CD4-positive, alpha-beta T cell treated with Interferon gamma for 1 hour (primary cell): ENCODE measurements around the gene ROCK2.
"Not testable (repeated sequence)": the region's sequence is repeated elsewhere in the genome, so short reads cannot be mapped to it uniquely, and the experiment has no call there.

ENCODE experiments used
- DNase-seq: peaks from one replicate; pipeline ENCODE4 v3.0.0-alpha.2; 2020

The ROCK2 gene

DNA sequence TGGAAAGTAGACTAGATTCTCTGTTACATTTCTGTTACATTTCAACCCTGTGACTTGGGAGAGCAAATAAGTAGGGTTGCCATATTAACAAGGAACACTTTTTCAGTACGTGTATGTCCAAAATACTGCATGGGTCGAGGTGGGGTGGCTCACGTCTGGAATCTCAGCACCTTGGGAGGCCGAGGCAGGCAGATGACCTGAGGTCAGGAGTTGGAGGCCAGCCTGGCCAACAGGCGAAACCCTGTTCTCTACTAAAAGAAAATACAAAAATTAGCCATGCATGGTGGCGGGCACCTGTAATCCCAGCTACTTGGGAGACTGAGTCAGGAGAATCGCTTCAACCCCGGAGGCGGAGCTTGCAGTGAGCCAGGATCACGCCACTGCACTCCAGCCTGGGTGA lies 178.0 kb downstream of the ROCK2 start:
- DNase-seq: no peak

- DNase-seq: not testable (repeated sequence)
Observed at GRCh38 chr2:11165046-11165445, 179.4 kb downstream of the ROCK2 start.

- DNase-seq: no peak
Observed at GRCh38 chr2:11163439-11164317, 180.8 kb downstream of the ROCK2 start.

- no peak for DNase-seq
Observed at GRCh38 chr2:11161747-11162146, 182.7 kb downstream of the ROCK2 start.

DNA sequence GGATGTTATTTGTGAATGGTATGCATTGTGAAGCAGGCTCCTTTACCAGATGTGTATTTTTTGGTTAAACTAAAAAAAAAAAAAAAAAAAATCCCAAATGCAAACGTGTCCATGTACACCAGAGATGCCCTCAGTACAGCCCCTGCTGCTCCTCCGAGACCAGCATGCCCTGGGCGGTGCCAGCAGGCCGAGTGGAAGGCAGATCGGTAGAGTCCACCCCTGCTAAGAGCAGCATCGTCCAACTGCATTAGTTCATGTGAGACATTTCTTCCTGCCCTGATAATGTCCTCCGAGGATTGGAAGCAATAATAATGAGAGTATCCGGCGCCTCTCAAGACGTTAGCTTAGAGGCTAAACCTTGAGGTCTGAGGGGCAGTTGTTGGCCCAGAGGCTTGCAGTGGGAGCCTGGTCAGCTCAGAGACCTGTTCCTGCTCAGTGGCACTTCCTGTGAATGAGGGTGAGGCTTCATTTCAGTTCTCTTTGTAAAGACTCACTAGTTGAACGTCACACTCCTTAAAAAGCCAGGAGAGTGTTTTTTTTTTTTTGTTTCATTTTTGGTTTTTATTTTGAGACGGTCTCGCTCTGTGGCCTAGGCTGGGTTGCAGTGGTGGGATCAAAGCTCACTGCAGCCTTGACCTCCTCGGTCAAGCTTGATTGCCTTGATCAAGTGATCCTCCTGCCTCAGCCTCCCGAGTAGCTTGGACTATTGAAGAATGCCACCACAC lies 183.5 kb downstream of the ROCK2 start:
- no peak for DNase-seq

- DNase-seq: no peak
Observed at GRCh38 chr2:11160256-11160655, 184.2 kb downstream of the ROCK2 start.

DNA sequence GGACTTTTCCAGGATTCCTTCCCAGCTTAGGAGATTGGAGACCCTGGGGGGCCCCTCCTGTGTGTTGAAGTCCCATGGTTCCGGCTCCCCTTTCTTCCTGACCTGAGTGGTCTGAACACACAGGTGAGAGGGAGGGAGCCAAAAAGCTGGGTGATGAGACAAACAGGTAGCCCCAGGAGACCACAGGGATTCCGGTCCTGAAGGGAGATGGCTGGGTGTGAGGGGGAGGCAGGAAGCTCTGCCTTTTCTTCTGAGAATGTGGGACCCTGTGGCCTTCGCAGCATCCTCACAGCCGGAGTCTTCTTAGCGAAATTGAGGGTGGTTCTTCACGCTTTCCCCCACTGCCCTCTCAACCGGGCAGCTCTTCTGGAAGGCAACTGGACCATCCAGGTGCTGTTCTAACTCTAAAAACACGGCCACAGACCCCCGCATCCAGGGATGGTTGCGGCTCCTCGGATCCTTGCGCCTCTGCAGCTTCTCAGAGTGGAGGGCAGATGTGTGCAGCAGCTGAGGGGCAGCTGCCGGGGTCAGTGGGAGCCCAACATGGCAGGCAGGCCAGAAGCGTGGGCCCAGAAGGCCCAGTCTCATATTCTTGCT lies 184.8 kb downstream of the ROCK2 start:
- no peak for DNase-seq

- no peak for DNase-seq
Observed at GRCh38 chr2:11158916-11159573, 185.4 kb downstream of the ROCK2 start.

DNA sequence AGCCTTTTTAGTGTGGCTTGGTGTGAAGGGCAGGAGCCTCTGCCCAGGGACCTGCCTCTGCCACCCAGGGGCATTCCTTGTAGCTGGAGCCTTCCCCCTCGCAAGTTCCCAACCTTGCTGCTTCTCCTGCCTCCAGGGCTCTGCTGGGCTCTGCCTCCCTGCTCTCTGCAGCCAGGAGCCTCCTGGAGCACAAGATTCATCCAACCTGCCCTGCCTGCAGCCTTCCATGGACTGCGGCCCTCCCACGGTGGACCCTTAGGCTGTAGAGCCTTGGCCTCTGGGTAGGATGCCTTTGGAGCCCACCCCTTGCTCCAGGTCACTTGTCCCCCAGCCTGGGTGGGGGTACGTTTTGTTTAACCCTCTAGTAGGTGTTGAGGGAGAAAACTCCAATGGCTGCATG lies 186.7 kb downstream of the ROCK2 start:
- DNase-seq: no peak

DNA sequence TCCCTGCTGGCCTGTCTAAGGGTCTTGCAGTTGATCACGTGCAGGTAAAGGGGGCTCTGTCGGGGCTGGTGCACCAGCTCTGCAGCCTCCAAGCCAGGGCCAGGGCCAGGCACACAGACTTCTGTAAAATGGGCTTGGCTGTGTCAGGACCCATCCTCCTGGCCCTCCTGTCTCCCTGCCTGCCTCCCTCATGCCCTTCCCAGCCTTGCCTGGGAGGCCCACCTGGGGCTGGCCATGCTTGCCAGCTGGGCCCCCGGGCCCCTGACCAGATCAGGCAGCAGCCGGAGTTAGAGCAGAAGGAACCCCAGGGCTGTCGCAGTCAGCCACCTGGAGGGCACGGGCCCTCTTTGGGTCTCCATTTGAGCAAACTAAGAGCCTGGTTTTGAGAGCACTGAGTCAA lies 187.1 kb downstream of the ROCK2 start:
- DNase-seq: no peak

- no peak for DNase-seq
Observed at GRCh38 chr2:11156396-11157075, 187.9 kb downstream of the ROCK2 start.

- DNase-seq: no peak
Observed at GRCh38 chr2:11155381-11156035, 188.9 kb downstream of the ROCK2 start, which contains the start of gene SLC66A3. TSS of gene SLC66A3 (plus strand) at chr2:11155467. CDS start at chr2:11155547, 80 bp downstream.

DNA sequence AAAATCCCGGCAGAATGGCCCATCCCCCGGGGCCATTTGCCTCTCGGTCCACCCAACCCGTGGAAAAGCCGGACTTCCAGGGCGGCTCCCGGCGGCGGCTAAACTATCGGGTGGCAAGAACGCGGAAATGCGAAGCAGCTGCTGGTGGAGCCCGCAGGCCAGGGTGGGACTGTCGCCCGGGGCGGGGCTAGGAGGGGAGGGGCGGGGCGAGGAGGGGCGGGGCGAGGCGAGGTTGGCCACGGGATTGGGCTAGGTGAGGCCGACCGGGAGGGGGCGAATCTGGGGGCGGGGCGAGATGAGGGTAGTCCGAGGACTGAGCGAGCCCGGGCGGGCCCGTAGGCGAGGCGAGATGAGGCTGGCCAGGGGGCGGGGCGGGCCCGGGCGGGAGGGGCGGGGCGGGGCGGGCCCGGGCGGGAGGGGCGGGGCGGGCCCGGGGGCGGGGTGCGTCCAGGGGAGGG lies 189.5 kb downstream of the ROCK2 start:
- peak; percentile 98 for DNase-seq

DNA sequence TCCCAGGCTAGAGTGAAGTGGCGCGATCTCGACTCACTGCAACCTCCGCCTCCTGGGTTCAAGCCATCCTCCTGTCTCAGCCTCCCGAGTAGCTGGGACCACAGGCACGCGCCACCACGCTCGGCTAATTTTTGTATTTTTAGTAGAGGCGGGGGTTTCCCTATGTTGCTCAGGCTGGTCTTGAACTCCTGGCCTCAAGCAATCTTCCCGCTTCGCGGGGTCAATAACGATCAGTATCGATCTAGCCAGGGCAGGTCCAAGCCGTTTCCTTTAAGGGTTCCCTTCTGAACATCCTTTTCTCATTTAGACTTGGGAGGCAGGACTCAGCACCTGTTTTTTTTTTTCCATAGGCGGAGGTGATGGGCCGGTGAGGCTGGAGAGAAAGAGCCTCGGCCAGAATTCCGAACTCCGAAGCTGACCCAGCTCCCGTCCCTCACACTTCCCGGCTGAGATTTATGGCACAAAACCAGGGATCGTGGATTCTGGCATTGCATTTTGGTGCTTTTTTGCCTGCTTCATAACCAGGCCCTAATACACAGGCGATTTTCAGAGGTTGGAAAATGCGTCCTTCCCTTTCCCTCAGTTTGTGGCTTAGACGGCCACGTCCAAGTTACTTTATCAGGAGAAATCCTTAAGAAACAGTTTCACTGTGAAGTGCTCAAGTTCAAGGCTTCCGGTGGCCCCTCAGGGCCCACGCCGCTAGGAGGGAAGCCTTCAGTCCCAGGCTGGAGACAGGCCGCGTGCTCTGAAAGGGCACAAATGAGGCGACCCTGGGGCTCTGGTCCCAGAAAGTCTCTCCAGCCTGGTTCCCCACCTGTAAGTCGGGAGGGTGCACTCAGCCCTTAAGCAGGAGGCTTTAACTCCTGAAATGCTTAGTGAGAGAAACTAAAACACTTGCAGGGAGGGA lies 190.2 kb downstream of the ROCK2 start:
- no peak for DNase-seq

DNA sequence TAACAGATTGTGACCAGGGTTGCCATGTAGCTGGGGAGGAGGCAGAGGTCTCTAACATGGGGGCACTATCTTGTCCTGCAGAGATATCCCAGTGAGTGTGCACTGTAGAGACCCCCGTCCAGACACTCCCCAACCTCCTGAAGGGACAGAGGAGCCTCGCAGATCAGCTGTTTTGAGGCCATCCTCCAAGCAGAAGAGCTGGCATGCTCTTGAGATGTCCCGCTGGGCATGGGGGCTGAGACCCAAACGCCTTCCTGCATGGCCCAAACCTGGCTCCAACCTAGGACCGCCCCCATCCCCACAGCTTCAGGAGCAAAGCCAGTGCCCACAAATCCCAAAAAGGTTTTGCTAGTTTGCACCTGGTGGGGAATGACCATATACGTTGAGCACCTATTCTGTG lies 191.8 kb downstream of the ROCK2 start:
- no peak for DNase-seq

DNA sequence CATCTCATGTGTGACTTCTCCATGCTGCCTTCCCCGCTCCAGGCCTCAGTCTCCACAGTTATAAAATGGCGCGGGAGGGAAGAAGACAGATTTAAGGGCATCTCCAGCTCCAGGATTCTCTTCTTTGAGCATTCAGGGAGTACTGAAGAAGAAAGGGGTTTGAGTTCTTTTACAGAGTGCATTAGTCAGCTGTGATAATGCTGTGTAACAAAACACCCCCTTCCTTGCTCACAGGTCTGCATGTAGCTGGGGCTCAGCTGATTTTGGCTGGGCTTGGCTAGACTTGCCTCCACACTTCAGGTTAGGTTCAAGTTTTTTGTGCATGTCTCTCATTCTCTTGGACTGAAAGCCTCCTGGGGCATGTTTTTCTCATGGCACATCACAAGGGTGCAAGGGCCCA lies 197.2 kb downstream of the ROCK2 start:
- DNase-seq: no peak

- no peak for DNase-seq
Observed at GRCh38 chr2:11146076-11146475, 198.4 kb downstream of the ROCK2 start.

DNA sequence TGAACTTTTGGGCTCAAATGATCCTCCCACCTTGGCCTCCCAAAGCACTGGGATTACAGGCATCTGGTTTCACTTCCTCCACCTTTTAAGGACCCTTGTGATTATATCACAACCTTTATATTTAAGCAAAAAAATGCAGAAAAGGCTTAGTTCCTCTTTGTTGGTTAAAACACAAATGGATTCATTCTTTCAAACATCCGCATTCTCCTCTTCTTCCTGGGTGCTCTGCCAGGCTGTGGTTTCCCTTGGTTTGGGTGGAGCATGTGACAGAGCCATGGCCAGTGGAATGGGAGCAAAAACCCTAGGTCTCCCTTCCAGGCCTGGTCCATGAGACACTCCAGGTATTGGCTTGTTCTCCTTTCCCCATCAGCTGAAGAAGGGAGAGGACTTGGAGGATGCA lies 199.1 kb downstream of the ROCK2 start:
- DNase-seq: no peak

GRCh38 chr2:11144738-11145079 lies 199.7 kb downstream of the ROCK2 start:
- DNase-seq: no peak

GRCh38 chr2:11144077-11144737 lies 200.2 kb downstream of the ROCK2 start:
- DNase-seq: no peak
